Kidney capillary endothelial cell (primary cell): ENCODE data around the gene ZNF454.

Source experiments
- DNase-seq: peaks from one replicate; pipeline ENCODE4 v3.0.0-alpha.2; 2018; ENCODE audit warnings: low spot score

The ZNF454 gene

GRCh38 chr5:178993236-178993765 is 52.3 kb downstream of the ZNF454 start:
- DNase-seq: no peak

GRCh38 chr5:178993955-178994579 is 53.1 kb downstream of the ZNF454 start:
- no peak for DNase-seq

- no peak for DNase-seq
These were observed 53.8 kb downstream of the ZNF454 start, which contains the start of gene GRM6 for GRCh38 chr5:178994580-178995340. GRM6 (minus strand) TSS chr5:178995320; CDS start chr5:178994944, 376 bp downstream.

- no peak for DNase-seq
These were observed 54.3 kb downstream of the ZNF454 start for GRCh38 chr5:178995341-178995690.

- no peak for DNase-seq
These were observed 55.2 kb downstream of the ZNF454 start for GRCh38 chr5:178996156-178996555.

GRCh38 chr5:178997191-178997590 is 56.2 kb downstream of the ZNF454 start:
- no peak for DNase-seq

- no peak for DNase-seq
These were observed 57.4 kb downstream of the ZNF454 start for GRCh38 chr5:178998441-178998840.

- DNase-seq: no peak
These were observed 65.6 kb downstream of the ZNF454 start for GRCh38 chr5:179006564-179006963.

- peak; percentile 1 for DNase-seq
These were observed 67.7 kb downstream of the ZNF454 start for GRCh38 chr5:179008667-179009066.
